Astrocyte of the spinal cord (primary cell): ENCODE results near the gene FUCA1.
"Not testable (repeated sequence)": the region's sequence is repeated elsewhere in the genome, so short reads cannot be mapped to it uniquely, and the experiment has no call there.

Source experiments
- DNase-seq: peaks from one replicate; pipeline ENCODE4 v3.0.0; 2011; ENCODE audit warnings: low read depth, low spot score
- H3K4me3 ChIP-seq: 2 replicates; pipeline ENCODE4 v1.5.1; 2011; ENCODE audit warnings: low read depth, mild to moderate bottlenecking, low read length, moderate library complexity
- in situ Hi-C: cut with HindIII; loops from 2 replicates; pipeline ENCODE4 v1.10.0; 2017; ENCODE audit warnings: low sequenced_read_pairs
- TF ChIP-seq, protein P1 (sequence below): IDR thresholded peaks from 2 replicates; pipeline ENCODE4 v1.5.1; 2012; ENCODE audit warnings: low read depth, mild to moderate bottlenecking, low read length, inconsistent platforms

FUCA1 gene

DNA sequence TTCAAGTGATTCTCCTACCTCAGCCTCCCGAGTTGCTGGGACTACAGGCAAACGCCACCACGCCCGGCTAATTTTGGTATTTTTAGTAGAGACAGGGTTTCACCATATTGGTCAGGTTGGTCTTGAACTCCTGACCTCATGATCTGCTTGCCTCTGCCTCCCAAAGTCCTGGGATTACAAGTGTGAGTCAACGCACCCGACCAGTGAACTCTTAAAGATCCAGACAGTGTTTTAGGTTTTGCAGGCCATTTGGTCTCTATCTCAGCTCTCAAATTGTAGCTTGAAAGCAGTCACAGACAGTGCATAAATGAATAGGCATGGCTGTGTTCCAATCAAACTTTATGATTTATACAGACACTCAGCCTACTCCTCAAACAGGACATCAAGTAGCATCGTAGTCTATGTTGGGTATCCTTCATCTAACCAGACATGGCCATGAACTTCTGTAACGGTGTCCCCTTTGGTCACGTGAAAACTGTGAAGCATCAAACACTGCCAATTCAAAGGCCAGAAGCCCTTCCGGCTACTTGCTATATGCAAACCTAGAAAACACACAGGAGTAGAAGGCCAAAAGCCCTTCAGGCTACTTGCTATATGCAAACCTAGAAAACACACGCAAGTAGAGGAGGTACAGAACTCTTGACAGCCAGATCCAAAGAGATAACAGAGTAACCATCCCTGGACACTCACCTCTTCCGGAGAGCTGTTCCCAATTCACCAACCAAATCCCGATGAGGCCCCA lies 3.1 kb downstream of the FUCA1 start:
- TF ChIP-seq, protein P1, sequence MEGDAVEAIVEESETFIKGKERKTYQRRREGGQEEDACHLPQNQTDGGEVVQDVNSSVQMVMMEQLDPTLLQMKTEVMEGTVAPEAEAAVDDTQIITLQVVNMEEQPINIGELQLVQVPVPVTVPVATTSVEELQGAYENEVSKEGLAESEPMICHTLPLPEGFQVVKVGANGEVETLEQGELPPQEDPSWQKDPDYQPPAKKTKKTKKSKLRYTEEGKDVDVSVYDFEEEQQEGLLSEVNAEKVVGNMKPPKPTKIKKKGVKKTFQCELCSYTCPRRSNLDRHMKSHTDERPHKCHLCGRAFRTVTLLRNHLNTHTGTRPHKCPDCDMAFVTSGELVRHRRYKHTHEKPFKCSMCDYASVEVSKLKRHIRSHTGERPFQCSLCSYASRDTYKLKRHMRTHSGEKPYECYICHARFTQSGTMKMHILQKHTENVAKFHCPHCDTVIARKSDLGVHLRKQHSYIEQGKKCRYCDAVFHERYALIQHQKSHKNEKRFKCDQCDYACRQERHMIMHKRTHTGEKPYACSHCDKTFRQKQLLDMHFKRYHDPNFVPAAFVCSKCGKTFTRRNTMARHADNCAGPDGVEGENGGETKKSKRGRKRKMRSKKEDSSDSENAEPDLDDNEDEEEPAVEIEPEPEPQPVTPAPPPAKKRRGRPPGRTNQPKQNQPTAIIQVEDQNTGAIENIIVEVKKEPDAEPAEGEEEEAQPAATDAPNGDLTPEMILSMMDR = no peak
- in situ Hi-C loops = no loop called here
- DNase-seq = no peak
- H3K4me3 ChIP-seq = no peak overlapping the region

- in situ Hi-C loops = no loop called here
- no peak for DNase-seq
- no peak overlapping the region for H3K4me3 ChIP-seq
- TF ChIP-seq, protein P1 = no peak
Observed at GRCh38 chr1:23862640-23863039, 5.5 kb downstream of the FUCA1 start.

GRCh38 chr1:23854568-23854967 lies 13.5 kb downstream of the FUCA1 start:
- no peak overlapping the region for H3K4me3 ChIP-seq
- no peak for DNase-seq
- in situ Hi-C loops = no loop called here
- TF ChIP-seq, protein P1 = peak; percentile 7

GRCh38 chr1:23853124-23853523 lies 15.0 kb downstream of the FUCA1 start:
- in situ Hi-C loops, DNase-seq, H3K4me3 ChIP-seq: not testable (repeated sequence)

DNA sequence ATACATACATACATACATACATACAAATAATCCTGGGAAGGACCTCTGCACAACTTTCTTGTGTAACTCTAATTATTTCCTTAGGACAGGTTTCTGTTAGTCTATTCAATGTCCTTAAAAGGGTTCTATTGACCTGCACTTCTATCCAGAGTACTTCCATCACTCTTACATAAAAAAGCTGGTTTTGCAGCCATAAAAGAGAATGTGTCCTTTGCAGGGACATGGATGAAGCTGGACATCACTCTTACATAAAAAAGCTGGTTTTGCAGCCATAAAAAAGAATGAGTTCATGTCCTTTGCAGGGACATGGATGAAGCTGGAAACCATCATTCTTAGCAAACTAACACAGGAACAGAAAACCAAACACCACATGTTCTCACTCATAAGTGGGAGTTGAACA lies 16.7 kb downstream of the FUCA1 start:
- in situ Hi-C loops = not testable (repeated sequence)

GRCh38 chr1:23848673-23849616 lies 19.1 kb downstream of the FUCA1 start:
- no peak for DNase-seq
- TF ChIP-seq, protein P1 = no peak
- in situ Hi-C loops = no loop called here
- no peak overlapping the region for H3K4me3 ChIP-seq

More for the DNA sequence above, 16.7 kb downstream of the FUCA1 start:
- DNase-seq, H3K4me3 ChIP-seq: not testable (repeated sequence)

DNA sequence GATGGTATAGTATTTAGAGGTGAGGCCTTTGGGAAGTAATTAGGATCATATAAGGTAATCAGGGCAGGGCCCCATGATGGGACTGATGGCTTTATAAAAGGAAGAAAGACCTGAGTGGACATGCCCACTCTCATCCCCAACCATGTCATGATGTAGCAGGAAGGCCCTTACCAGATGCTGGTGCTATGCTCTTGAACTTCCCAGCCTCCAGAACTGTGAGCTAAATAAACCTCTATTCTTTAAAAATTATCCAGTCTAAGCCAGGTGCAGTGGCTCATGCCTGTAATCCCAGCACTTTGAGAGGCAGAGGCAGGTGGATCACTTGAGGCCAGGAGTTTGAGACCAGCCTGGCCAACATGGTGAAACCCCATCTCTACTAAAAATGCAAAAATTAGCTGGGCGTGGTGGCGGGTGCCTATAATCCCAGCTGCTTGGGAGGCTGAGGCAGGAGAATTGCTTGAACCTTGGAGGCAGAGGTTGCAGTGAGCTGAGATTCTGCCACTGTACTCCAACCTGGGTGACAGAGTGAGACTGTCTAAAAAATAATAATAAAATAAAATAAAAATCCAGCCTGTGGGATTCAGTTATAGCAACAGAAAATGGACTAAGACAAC lies 20.5 kb downstream of the FUCA1 start:
- H3K4me3 ChIP-seq, in situ Hi-C loops, DNase-seq: not testable (repeated sequence)

GRCh38 chr1:23845163-23845562 lies 22.9 kb downstream of the FUCA1 start:
- in situ Hi-C loops = no loop called here
- no peak overlapping the region for H3K4me3 ChIP-seq
- DNase-seq = no peak
- TF ChIP-seq, protein P1 = no peak
